Fibroblast of the aortic adventitia (primary cell): ENCODE data around the gene CLDN10. TPM values are rescaled to one million over a fixed set of nuclear protein-coding genes. Genes with fewer than 3 reads are reported as not detected.
A peak's percentile ranks its signal among the peaks of the same experiment; 100 is the strongest.

ENCODE experiments used
- DNase-seq: peaks from one replicate; pipeline ENCODE4 v3.0.0-alpha.2; 2010; ENCODE audit warnings: low read depth
- H3K4me3 ChIP-seq: 2 replicates; pipeline ENCODE4 v1.5.1; 2011; ENCODE audit warnings: low read depth, mild to moderate bottlenecking, control low read depth, low read length, moderate library complexity
- total RNA-seq: library from RNA; depleted of rRNA; stranded (reverse); fragments of >200 nt; gene quantifications from 2 replicates; pipeline ENCODE4 v1.2.3, GENCODE V29; 2012; ENCODE audit warnings: low replicate concordance
- TF ChIP-seq, protein P1 (sequence below): IDR thresholded peaks from 2 replicates; pipeline ENCODE4 v1.5.1; 2011; ENCODE audit warnings: mild to moderate bottlenecking, low read length, control low read depth, inconsistent platforms; ENCODE audit not compliant: insufficient read depth

The CLDN10 gene
- total RNA-seq, 1 donor = 0.27 TPM

DNA sequence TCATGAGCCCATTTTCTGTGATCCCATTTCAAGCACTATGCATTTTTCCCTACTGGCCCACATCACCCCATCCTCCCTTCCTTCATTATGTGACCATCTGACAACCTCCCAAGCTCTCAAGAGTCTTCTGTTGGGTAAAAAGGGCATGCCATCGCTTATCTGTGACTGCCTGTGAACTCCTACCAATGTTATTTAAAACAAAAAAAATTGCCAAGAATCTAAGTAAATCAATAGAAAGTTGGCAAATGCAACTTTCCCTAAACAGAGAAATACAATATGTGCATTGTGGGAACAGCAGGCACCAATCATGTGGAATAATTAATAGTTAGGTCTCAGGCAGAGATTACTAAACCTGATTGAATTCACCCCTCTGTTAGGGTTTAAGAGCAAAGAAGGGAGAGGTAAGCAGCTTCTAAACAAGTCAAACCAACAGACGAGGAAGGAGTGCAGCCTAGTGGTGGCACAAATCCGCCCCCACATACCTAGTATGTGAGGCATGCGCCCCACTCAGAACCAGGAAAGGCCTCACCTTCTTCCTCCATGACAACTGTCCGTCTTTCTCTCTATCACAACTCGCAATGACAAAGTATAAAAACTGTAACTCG, 62.2 kb downstream of the CLDN10 start:
- no peak for DNase-seq
- H3K4me3 ChIP-seq = no peak overlapping the region
- TF ChIP-seq, protein P1, sequence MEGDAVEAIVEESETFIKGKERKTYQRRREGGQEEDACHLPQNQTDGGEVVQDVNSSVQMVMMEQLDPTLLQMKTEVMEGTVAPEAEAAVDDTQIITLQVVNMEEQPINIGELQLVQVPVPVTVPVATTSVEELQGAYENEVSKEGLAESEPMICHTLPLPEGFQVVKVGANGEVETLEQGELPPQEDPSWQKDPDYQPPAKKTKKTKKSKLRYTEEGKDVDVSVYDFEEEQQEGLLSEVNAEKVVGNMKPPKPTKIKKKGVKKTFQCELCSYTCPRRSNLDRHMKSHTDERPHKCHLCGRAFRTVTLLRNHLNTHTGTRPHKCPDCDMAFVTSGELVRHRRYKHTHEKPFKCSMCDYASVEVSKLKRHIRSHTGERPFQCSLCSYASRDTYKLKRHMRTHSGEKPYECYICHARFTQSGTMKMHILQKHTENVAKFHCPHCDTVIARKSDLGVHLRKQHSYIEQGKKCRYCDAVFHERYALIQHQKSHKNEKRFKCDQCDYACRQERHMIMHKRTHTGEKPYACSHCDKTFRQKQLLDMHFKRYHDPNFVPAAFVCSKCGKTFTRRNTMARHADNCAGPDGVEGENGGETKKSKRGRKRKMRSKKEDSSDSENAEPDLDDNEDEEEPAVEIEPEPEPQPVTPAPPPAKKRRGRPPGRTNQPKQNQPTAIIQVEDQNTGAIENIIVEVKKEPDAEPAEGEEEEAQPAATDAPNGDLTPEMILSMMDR = no peak

DNA sequence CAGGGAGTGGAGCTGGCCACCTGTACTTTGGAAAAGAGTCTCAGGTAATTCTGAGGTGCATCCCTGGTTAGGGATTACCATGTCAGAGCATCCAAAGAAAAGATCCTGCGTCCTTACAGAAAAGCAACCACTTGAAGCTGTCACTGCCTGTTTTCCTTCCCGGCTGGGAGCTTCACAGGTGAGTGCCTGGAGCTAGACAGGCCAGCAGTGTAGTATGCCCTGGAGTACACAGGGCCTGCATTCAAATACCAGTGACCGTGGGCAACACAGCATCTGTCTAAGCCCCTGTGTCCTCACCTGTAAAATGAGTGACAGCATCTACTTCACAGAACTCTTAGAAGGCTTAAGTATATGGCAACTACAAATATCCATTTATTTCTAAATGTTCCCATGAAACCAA, 63.0 kb downstream of the CLDN10 start:
- no peak for DNase-seq
- TF ChIP-seq, protein P1 = no peak
- H3K4me3 ChIP-seq = no peak overlapping the region

DNA sequence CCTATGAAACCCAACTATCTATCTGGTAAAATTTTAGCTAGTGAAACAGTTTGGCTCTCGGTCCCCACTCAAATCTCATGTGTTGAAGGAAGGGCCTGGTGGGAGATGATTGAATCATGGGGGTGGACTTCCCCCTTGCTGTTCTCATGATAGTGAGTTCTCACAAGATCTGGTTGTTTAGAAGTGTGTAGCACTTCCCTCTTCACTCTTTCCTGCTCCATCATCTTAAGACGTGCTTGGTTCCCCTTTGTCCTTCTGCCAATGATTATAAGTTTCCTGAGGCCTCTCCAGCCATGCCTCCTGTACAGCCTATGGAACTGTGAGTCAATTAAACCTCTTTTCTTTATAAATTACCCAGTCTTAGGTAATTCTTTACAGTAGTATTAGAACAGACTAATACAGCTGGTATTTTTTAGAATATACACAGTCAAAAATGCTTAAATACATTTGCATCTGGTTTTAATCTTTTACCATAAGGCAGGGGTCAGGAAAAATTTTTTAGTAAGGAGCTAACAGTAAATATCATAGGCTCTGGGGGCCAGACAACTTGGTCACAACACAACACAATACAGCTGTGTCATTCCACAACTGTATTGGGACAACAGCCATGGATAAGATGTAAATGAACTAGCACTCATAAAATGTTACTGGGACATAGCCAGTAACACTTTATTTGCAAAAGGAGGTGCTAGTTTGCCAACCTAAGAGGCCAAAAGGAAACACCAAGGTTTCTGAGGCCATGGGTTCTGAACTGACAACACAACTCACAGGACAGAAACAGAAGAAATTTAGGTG, 67.7 kb downstream of the CLDN10 start:
- no peak overlapping the region for H3K4me3 ChIP-seq
- no peak for DNase-seq
- TF ChIP-seq, protein P1 = no peak

DNA sequence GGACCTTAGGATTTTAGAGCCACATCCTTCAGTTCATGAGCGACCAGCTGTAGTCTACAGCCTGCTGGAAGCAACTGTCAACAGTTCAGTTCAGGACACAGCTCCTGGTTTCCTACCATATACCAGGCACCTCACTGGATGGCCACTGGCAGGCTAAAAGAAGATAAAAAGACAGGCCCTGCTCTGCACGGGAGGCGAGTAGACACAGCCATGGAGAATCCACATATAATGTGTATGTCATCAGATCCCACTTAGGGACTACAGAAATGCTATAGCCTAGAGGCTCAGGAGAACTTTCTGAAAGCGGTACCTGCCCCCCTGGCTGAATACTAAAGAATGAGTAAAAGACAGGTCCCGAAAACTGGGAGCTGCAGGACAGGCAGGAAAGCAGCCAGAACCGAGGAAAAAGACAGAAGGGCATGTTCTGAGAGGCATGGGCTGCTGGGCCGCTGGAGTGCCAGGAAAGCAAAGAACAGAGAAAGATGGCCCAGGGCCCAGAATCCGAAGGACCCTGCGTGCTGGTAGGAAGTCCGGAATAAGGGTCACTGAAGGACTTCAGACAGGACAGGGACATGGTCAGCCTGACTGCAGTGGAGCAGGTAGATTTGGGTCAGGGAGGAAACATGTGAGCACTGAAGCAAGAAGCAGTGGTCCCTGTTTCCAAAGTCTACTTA, 68.4 kb downstream of the CLDN10 start:
- no peak overlapping the region for H3K4me3 ChIP-seq
- TF ChIP-seq, protein P1 = no peak
- DNase-seq = no peak

DNA sequence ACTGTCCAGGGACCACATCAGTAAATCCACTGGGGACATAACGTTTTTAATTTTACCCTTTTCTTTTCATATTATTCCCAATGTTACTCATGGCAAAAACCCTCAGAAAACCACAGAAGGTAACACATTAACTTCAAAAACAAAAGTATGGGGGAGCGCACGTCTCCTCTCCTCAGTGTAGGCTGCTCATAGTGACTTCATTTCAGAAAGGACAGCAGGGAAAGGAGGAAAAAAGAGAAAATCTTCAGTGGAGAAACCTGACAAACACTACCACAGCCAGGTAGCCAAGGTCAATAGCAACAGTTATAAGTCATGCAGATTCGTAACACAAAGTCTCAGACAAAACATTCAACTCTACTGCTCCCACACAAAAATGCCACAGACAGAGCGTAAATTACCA, 70.6 kb downstream of the CLDN10 start:
- DNase-seq = no peak
- TF ChIP-seq, protein P1 = no peak
- no peak overlapping the region for H3K4me3 ChIP-seq

DNA sequence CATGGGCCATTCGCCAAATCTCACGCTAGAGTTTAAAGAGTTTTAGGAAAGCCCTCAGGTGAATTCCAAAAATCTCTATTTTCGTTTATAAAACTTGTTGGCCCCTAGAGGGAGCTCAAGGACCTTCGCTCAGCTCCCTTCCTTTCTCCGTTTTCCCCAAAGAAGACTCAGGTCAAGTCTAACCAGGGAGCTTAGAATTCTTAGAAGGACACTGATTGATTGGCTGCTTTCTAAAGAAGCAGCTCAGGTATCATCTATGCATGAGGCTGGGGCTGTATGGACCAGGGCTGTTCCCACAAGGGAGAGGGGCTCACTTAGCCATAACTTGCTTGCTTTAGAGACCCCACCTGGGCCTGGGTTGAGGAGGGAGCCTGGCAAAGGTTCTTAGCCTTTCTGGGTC, 71.5 kb downstream of the CLDN10 start:
- DNase-seq = peak; percentile 73
- H3K4me3 ChIP-seq = no peak overlapping the region
- TF ChIP-seq, protein P1 = peak; percentile 62
